SK-N-SH treated with all-trans-retinoic acid at 6 μM for 48 hours (cell line): ENCODE data around the gene VPS13D.

Source experiments
- ATAC-seq: fragments of 200-7000 bp; cut with Tn5 transposase; 3 replicates; pipeline ENCODE4 v1.9.1; 2020; ENCODE audit warnings: mild to moderate bottlenecking, moderate library complexity
- ARNTL ChIP-seq: fragments of 450-650 bp; formaldehyde crosslinking; IDR thresholded peaks from 2 replicates; pipeline ENCODE4 v1.5.0; 2020; ENCODE audit warnings: low read depth, mild to moderate bottlenecking, moderate library complexity, borderline replicate concordance
- BACH2 ChIP-seq: fragments of 250-450 bp; sonication (Bioruptor Pico); IDR thresholded peaks from 2 replicates; pipeline ENCODE4 v1.9.0; 2021; ENCODE audit warnings: mild to moderate bottlenecking, borderline replicate concordance
- CREB5 ChIP-seq: fragments of 250-450 bp; sonication (Bioruptor Pico); IDR thresholded peaks from 2 replicates; pipeline ENCODE4 v1.5.1; 2020; ENCODE audit warnings: low read depth, mild to moderate bottlenecking, moderate library complexity
- CSDC2 ChIP-seq: fragments of 250-450 bp; sonication (Bioruptor Pico); IDR thresholded peaks from 2 replicates; pipeline ENCODE4 v1.5.0; 2020; ENCODE audit warnings: mild to moderate bottlenecking, moderate library complexity
- ESRRG ChIP-seq: fragments of 250-450 bp; sonication (Bioruptor Pico); IDR thresholded peaks from 2 replicates; pipeline ENCODE4 v1.6.1; 2021; ENCODE audit warnings: mild to moderate bottlenecking
- GLIS3 ChIP-seq: fragments of 250-450 bp; sonication (Bioruptor Pico); IDR thresholded peaks from 2 replicates; pipeline ENCODE4 v1.5.0; 2020; ENCODE audit warnings: mild to moderate bottlenecking, moderate library complexity
- ISL1 ChIP-seq: fragments of 250-450 bp; sonication (Bioruptor Pico); IDR thresholded peaks from 2 replicates; pipeline ENCODE4 v2.1.2; 2022; ENCODE audit warnings: mild to moderate bottlenecking, moderate library complexity
- OSR1 ChIP-seq: fragments of 250-450 bp; sonication (Bioruptor Pico); IDR thresholded peaks from 2 replicates; pipeline ENCODE4 v1.8.0; 2022; ENCODE audit warnings: moderate library complexity, mild to moderate bottlenecking, inconsistent platforms
- POU6F1 ChIP-seq: fragments of 250-450 bp; sonication (Bioruptor Pico); IDR thresholded peaks from 2 replicates; pipeline ENCODE4 v1.8.0; 2021; ENCODE audit warnings: low read depth, mild to moderate bottlenecking, moderate library complexity, borderline replicate concordance
- RARB ChIP-seq: fragments of 250-450 bp; sonication (Bioruptor Pico); IDR thresholded peaks from 2 replicates; pipeline ENCODE4 v1.8.0; 2021; ENCODE audit warnings: mild to moderate bottlenecking, moderate library complexity
- SNAI2 ChIP-seq: fragments of 250-450 bp; sonication (Bioruptor Pico); IDR thresholded peaks from 2 replicates; pipeline ENCODE4 v1.5.0; 2020; ENCODE audit warnings: mild to moderate bottlenecking, moderate library complexity
- TCF4 ChIP-seq: fragments of 250-450 bp; sonication (Bioruptor Pico); IDR thresholded peaks from 2 replicates; pipeline ENCODE4 v1.8.0; 2021; ENCODE audit warnings: mild to moderate bottlenecking, moderate library complexity, borderline replicate concordance
- TOX ChIP-seq: fragments of 250-450 bp; sonication (Bioruptor Pico); IDR thresholded peaks from 2 replicates; pipeline ENCODE4 v1.8.0; 2021; ENCODE audit warnings: mild to moderate bottlenecking, moderate library complexity, borderline replicate concordance
- TSHZ2 ChIP-seq: fragments of 250-450 bp; sonication (Bioruptor Pico); IDR thresholded peaks from 2 replicates; pipeline ENCODE4 v1.5.0; 2020; ENCODE audit warnings: mild to moderate bottlenecking, moderate library complexity
- ZC3H10 ChIP-seq: fragments of 250-450 bp; sonication (Bioruptor Pico); IDR thresholded peaks from 2 replicates; pipeline ENCODE4 v1.5.1; 2021; ENCODE audit warnings: mild to moderate bottlenecking, moderate library complexity
- ZFP30 ChIP-seq: fragments of 450-650 bp; formaldehyde crosslinking; IDR thresholded peaks from 2 replicates; pipeline ENCODE4 v1.5.0; 2022; ENCODE audit warnings: mild to moderate bottlenecking, moderate library complexity
- ZNF565 ChIP-seq: fragments of 450-650 bp; formaldehyde crosslinking; conservative IDR thresholded peaks from 2 replicates; pipeline ENCODE4 v1.5.0; 2020; ENCODE audit warnings: low read depth, mild to moderate bottlenecking, moderate library complexity
- ZNF70 ChIP-seq: fragments of 450-650 bp; formaldehyde crosslinking; IDR thresholded peaks from 2 replicates; pipeline ENCODE4 v1.5.0; 2020; ENCODE audit warnings: mild to moderate bottlenecking, moderate library complexity
- ZNF8 ChIP-seq: fragments of 450-650 bp; formaldehyde crosslinking; IDR thresholded peaks from 2 replicates; pipeline ENCODE4 v1.5.0; 2020; ENCODE audit warnings: mild to moderate bottlenecking, moderate library complexity
- TF ChIP-seq, protein P1 (sequence below): fragments of 250-450 bp; sonication (Bioruptor Pico); IDR thresholded peaks from 2 replicates; pipeline ENCODE4 v1.8.0; 2020; ENCODE audit warnings: mild to moderate bottlenecking, moderate library complexity, borderline replicate concordance
- TF ChIP-seq, protein P2 (sequence below): fragments of 250-450 bp; sonication (Bioruptor Pico); IDR thresholded peaks from 2 replicates; pipeline ENCODE4 v1.5.1; 2021; ENCODE audit warnings: mild to moderate bottlenecking, moderate library complexity

The VPS13D gene

GRCh38 chr1:12422488-12422887, 192.7 kb downstream of the VPS13D start:
- TF ChIP-seq RARB (CRISPR knock-in tag) (no peak), ISL1 (CRISPR knock-in tag) (no peak), ARNTL (CRISPR knock-in tag) (no peak), ZFP30 (CRISPR knock-in tag) (no peak), ZNF565 (CRISPR knock-in tag) (no peak), TCF4 (CRISPR knock-in tag) (no peak), CREB5 (CRISPR knock-in tag) (no peak), ESRRG (no peak), TSHZ2 (CRISPR knock-in tag) (no peak), BACH2 (CRISPR knock-in tag) (no peak), POU6F1 (no peak), OSR1 (CRISPR knock-in tag) (no peak), ZC3H10 (CRISPR knock-in tag) (no peak), ZNF70 (no peak)
- TF ChIP-seq, protein P1, sequence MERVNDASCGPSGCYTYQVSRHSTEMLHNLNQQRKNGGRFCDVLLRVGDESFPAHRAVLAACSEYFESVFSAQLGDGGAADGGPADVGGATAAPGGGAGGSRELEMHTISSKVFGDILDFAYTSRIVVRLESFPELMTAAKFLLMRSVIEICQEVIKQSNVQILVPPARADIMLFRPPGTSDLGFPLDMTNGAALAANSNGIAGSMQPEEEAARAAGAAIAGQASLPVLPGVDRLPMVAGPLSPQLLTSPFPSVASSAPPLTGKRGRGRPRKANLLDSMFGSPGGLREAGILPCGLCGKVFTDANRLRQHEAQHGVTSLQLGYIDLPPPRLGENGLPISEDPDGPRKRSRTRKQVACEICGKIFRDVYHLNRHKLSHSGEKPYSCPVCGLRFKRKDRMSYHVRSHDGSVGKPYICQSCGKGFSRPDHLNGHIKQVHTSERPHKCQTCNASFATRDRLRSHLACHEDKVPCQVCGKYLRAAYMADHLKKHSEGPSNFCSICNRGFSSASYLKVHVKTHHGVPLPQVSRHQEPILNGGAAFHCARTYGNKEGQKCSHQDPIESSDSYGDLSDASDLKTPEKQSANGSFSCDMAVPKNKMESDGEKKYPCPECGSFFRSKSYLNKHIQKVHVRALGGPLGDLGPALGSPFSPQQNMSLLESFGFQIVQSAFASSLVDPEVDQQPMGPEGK (CRISPR knock-in tag): no peak
- TF ChIP-seq, protein P2, sequence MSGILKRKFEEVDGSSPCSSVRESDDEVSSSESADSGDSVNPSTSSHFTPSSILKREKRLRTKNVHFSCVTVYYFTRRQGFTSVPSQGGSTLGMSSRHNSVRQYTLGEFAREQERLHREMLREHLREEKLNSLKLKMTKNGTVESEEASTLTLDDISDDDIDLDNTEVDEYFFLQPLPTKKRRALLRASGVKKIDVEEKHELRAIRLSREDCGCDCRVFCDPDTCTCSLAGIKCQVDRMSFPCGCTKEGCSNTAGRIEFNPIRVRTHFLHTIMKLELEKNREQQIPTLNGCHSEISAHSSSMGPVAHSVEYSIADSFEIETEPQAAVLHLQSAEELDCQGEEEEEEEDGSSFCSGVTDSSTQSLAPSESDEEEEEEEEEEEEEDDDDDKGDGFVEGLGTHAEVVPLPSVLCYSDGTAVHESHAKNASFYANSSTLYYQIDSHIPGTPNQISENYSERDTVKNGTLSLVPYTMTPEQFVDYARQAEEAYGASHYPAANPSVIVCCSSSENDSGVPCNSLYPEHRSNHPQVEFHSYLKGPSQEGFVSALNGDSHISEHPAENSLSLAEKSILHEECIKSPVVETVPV (CRISPR knock-in tag): no peak
- no peak for ATAC-seq

DNA sequence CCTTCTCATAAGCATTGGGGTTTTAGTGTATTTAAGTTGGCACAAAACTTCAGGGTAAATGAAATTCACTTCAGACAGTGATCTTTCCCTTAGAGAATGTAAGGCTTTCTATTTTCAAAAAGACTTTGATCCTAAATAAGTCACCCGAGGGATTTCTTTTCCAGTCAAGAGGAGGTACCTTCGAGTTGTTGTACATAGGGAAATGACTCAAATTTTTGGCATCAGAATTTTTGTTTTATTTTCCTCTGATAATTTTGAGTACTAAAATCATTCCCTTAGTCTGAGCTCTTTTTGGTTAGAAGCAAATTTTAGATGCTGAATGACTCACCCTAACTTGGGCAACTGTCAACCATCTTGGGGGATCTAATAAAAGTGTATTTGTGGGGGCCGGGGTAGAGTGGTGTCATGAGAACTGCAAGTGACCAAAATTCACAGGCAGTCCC, 194.3 kb downstream of the VPS13D start:
- ATAC-seq: peak; percentile 52
- peak; percentile 63 for TF ChIP-seq CSDC2
- no peak for TF ChIP-seq SNAI2 (CRISPR knock-in tag)
- TF ChIP-seq ISL1 (CRISPR knock-in tag): peak; percentile 74

- no peak for ATAC-seq
- TF ChIP-seq ARNTL (CRISPR knock-in tag) (no peak), ISL1 (CRISPR knock-in tag) (no peak), CREB5 (CRISPR knock-in tag) (no peak)
Measured at GRCh38 chr1:12424793-12425192, 195.0 kb downstream of the VPS13D start.

DNA sequence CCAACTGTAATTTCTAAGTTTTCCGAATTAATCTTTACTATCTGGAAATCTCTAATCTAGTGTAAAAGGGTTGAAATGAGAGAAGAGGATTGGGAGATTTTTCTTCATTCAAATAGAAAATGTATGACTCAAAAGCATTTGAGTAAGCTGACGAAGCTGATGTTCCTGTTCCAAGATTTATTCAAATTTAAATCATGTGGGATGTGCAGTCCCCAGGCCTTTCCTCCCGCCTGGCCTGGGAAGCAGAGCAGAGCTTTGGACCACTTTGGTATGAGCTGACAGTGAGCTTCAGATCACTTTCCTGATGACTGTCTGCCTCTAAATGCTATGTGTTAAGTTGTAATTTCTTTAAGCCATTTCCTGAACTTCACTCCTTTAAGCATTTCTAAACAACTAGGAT, 196.2 kb downstream of the VPS13D start:
- ATAC-seq: no peak
- no peak for TF ChIP-seq GLIS3 (CRISPR knock-in tag)
- no peak for TF ChIP-seq ZC3H10 (CRISPR knock-in tag)
- TF ChIP-seq SNAI2 (CRISPR knock-in tag): no peak
- TF ChIP-seq CREB5 (CRISPR knock-in tag): no peak
- TF ChIP-seq, protein P2 (CRISPR knock-in tag): no peak
- TF ChIP-seq TOX (CRISPR knock-in tag): no peak
- no peak for TF ChIP-seq ZFP30 (CRISPR knock-in tag)
- no peak for TF ChIP-seq TCF4 (CRISPR knock-in tag)
- no peak for TF ChIP-seq ZNF8 (CRISPR knock-in tag)
- no peak for TF ChIP-seq ZNF565 (CRISPR knock-in tag)
